Endodermal cell (in vitro differentiated cells): ENCODE results near the gene BAD. TPM values are rescaled to one million over a fixed set of nuclear protein-coding genes. Genes with fewer than 3 reads are reported as not detected.

Experiments
- DNase-seq: peaks from one replicate; pipeline ENCODE4 v3.0.0-alpha.2; 2017
- H3K27ac ChIP-seq: 2 replicates; pipeline ENCODE4 v1.5.1; 2013; ENCODE audit warnings: mild to moderate bottlenecking, low read depth, low read length, moderate library complexity
- H3K27me3 ChIP-seq: 2 replicates; pipeline ENCODE4 v1.6.1; 2013; ENCODE audit warnings: mild to moderate bottlenecking, low read length, moderate library complexity; ENCODE audit not compliant: insufficient read depth, control insufficient read depth, poor library complexity, severe bottlenecking
- H3K36me3 ChIP-seq: 2 replicates; pipeline ENCODE4 v1.7.0; 2013; ENCODE audit warnings: mild to moderate bottlenecking, low read length, moderate library complexity; ENCODE audit not compliant: control insufficient read depth, insufficient read depth
- H3K4me1 ChIP-seq: one replicate; pipeline ENCODE4 v1.7.0; 2013; ENCODE audit warnings: low read length; ENCODE audit not compliant: control insufficient read depth, insufficient read depth
- H3K4me3 ChIP-seq: 2 replicates; pipeline ENCODE4 v1.5.1; 2013; ENCODE audit warnings: mild to moderate bottlenecking, low read length, moderate library complexity
- H3K9ac ChIP-seq: 2 replicates; pipeline ENCODE4 v1.6.1; 2013; ENCODE audit warnings: mild to moderate bottlenecking, low read length, moderate library complexity; ENCODE audit not compliant: poor library complexity, severe bottlenecking; ENCODE audit errors: extremely low read depth
- H3K9me3 ChIP-seq: 2 replicates; pipeline ENCODE4 v1.6.1; 2013; ENCODE audit warnings: mild to moderate bottlenecking, low read length, moderate library complexity; ENCODE audit not compliant: control insufficient read depth
- H3K27ac Mint-ChIP-seq: 2 replicates; pipeline ENCODE4 v1.8.0; 2020; ENCODE audit warnings: mixed read lengths
- H3K27me3 Mint-ChIP-seq: 2 replicates; pipeline ENCODE4 v1.8.0; 2021; ENCODE audit warnings: mild to moderate bottlenecking, mixed read lengths; ENCODE audit not compliant: insufficient read depth
- H3K36me3 Mint-ChIP-seq: 2 replicates; pipeline ENCODE4 v1.8.0; 2020; ENCODE audit warnings: low read depth, mixed read lengths
- H3K4me1 Mint-ChIP-seq: 2 replicates; pipeline ENCODE4 v1.8.0; 2020; ENCODE audit warnings: mixed read lengths
- H3K4me3 Mint-ChIP-seq: 2 replicates; pipeline ENCODE4 v1.8.0; 2020; ENCODE audit warnings: mild to moderate bottlenecking, moderate library complexity, mixed read lengths
- H3K9me3 Mint-ChIP-seq: 2 replicates; pipeline ENCODE4 v1.8.0; 2020; ENCODE audit warnings: mild to moderate bottlenecking, mixed read lengths
- WGBS, 2 experiments: methylation state at CpG; one replicate each; pipeline versions ENCODE4 v1.1.5 to v1.1.7; 2013; ENCODE audit warnings: missing lambda C conversion rate in 2 of 2, mixed read lengths in 1 of 2; ENCODE audit not compliant: insufficient coverage in 1 of 2, insufficient read length in 1 of 2; 5-methylcytosine and 5-hydroxymethylcytosine counted together
- total RNA-seq, 2 donors: library from RNA; stranded (reverse); fragmentation: NEBNext Ultra II Directional in 1 of 2; extraction: Animal tissue kit (Norgen Biotek cat#: 25700) in 1 of 2; gene quantifications; 2 replicates in 1 of 2; 3 replicates in 1 of 2; pipeline ENCODE4 v1.2.1, GENCODE V29; 2021
- TF ChIP-seq, protein P1 (sequence below): fragments of 200-600 bp; sonication (generic); conservative IDR thresholded peaks from 2 replicates; pipeline ENCODE4 v1.5.0; 2021; ENCODE audit warnings: antibody characterized with exemption, mild to moderate bottlenecking

BAD gene
- total RNA-seq, 2 donors from 2014 or later = 42.3 to 48.2 TPM

DNA sequence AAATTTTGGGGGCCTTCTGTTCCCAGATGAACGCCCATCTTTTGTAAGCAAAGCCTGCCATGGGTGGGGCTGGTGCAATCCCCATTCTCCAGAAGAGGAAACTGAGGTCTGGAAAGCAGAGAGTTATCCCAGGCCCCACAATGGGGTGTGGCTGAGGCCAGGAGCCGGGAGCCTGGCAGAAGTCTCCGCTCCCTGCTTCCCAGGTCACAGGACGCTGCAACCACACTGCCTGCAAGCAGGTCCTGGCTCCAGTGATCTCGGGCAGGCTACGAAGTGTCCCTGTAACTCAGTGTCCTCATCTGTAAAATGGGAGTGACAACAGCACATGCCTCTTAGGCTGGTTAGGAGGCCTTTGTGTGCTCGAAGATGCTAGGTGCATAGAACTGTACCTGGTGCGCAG lies 31.4 kb downstream of the BAD start:
- Histone ChIP-seq H3K9me3 (no peaks in the 10 kb centered on the region), H3K4me3 (peak overlapping the region; percentile 94), H3K27ac (no peak overlapping the region), H3K27me3 (no peaks in the 10 kb centered on the region), H3K9ac (no peak overlapping the region), H3K4me1 (peaks cover 11% of the 10 kb centered on the region), H3K36me3 (peaks cover 33% of the 10 kb centered on the region)
- Mint-ChIP-seq H3K4me3 (peak overlapping the region; percentile 86), H3K36me3 (peaks cover 19% of the 10 kb centered on the region), H3K27me3 (no peaks in the 10 kb centered on the region), H3K9me3 (no peaks in the 10 kb centered on the region), H3K4me1 (peaks cover 25% of the 10 kb centered on the region), H3K27ac (no peak overlapping the region)
- TF ChIP-seq, protein P1, sequence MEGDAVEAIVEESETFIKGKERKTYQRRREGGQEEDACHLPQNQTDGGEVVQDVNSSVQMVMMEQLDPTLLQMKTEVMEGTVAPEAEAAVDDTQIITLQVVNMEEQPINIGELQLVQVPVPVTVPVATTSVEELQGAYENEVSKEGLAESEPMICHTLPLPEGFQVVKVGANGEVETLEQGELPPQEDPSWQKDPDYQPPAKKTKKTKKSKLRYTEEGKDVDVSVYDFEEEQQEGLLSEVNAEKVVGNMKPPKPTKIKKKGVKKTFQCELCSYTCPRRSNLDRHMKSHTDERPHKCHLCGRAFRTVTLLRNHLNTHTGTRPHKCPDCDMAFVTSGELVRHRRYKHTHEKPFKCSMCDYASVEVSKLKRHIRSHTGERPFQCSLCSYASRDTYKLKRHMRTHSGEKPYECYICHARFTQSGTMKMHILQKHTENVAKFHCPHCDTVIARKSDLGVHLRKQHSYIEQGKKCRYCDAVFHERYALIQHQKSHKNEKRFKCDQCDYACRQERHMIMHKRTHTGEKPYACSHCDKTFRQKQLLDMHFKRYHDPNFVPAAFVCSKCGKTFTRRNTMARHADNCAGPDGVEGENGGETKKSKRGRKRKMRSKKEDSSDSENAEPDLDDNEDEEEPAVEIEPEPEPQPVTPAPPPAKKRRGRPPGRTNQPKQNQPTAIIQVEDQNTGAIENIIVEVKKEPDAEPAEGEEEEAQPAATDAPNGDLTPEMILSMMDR = no peak
- no peak for DNase-seq
- 89% methylated on average over 7 to 8 of the region's 8 CpGs for WGBS, 2 experiments

DNA sequence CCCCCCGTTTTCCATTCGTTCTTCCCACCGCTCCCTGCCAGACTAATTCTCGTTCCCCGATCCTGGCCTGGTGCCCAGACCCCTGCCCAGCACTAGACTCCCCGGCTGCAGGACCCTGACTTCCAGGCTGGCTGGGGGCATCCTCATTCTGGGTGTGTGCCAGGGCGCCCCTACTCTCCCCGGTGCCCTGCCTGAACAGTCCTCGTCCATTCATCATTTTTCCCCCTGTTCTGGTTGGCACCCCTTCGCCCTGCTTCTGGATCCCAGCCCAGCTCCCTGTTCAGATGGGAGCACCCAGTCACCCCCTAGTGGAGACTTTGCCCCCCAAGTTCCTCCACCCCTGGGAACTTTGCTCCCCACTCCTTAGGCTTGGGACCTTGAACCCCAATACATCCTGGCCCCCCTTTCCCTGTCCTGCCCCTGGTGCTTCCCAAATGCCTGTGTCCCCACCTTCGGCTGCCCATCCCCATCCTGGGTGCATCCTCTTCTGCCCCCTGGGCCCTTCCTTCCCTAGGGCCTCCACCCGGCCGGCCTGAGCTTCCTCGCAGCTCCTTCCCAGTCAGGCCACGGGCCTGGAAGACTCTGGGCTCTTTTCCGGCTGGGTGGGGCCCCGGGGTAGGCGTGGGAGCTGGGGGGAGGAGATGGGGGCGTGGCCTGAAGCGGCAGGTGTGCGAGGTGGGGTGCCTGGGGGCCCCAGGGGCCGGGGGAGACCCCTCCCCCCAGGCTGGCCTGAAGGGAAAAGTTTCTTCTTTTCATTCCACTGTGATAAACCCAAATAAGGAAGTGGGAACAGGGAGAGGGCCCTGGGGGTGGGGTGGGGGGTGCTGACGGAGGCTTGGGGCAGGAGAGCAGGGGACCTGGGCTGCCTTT lies 32.2 kb downstream of the BAD start:
- no peaks in the 10 kb centered on the region for H3K27me3 ChIP-seq

DNA sequence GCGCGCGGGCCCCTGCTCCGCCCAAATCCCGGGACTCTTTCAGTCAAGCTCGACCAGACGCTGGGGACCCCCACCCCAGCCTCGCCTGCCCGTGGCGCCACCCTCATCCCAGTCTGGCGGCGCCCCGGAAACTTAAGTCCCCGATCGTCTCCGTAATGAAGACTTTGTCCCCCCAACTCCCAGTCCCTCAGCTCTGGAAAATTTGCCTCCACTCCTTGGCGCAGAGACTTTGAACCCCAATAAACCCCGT lies 32.8 kb downstream of the BAD start:
- peak overlapping the region; percentile 85 for H3K27ac Mint-ChIP-seq

More for the DNA sequence above, 32.2 kb downstream of the BAD start:
- H3K4me1 ChIP-seq = peaks cover 11% of the 10 kb centered on the region
- TF ChIP-seq, protein P1 = peak; percentile 40
- no peaks in the 10 kb centered on the region for H3K9me3 Mint-ChIP-seq
- 6 to 12% methylated on average over 9 to 21 of the region's 23 CpGs for WGBS, 2 experiments
- H3K4me1 Mint-ChIP-seq = peaks cover 29% of the 10 kb centered on the region
- peak; percentile 72 for DNase-seq
- H3K36me3 ChIP-seq = peaks cover 33% of the 10 kb centered on the region
- H3K9ac ChIP-seq = peak overlapping the region; percentile 69
- peaks cover 14% of the 10 kb centered on the region for H3K36me3 Mint-ChIP-seq
- H3K27ac ChIP-seq = no peak overlapping the region
- H3K9me3 ChIP-seq = no peaks in the 10 kb centered on the region
- H3K4me3 Mint-ChIP-seq = peak overlapping the region; percentile 86
- H3K27me3 Mint-ChIP-seq = no peaks in the 10 kb centered on the region
- H3K4me3 ChIP-seq = peak overlapping the region; percentile 94
- H3K27ac Mint-ChIP-seq = peak overlapping the region; percentile 85

More for the DNA sequence above, 32.8 kb downstream of the BAD start:
- Histone ChIP-seq H3K27ac (no peak overlapping the region), H3K9ac (peak overlapping the region; percentile 69), H3K9me3 (no peaks in the 10 kb centered on the region), H3K4me3 (peak overlapping the region; percentile 94), H3K27me3 (no peaks in the 10 kb centered on the region), H3K36me3 (peaks cover 32% of the 10 kb centered on the region), H3K4me1 (peaks cover 11% of the 10 kb centered on the region)
- Mint-ChIP-seq H3K36me3 (peaks cover 13% of the 10 kb centered on the region), H3K9me3 (no peaks in the 10 kb centered on the region), H3K27me3 (no peaks in the 10 kb centered on the region), H3K4me3 (peak overlapping the region; percentile 86), H3K4me1 (peaks cover 29% of the 10 kb centered on the region)
- 0% methylated on average over 16 to 18 of the region's 18 CpGs for WGBS, 2 experiments
- no peak for DNase-seq
- TF ChIP-seq, protein P1 = no peak
